Stimulated activated CD4-positive, alpha-beta T cell treated with anti-CD3 and anti-CD28 coated beads, TNF-alpha, amount 100 ng/mL, for 24 hours (primary cell): ENCODE measurements around the gene TBC1D16.

Experiments
- DNase-seq, 3 experiments: peaks; one replicate each; pipeline ENCODE4 v3.0.0-alpha.2; 2020; ENCODE audit warnings: low read depth in 3 of 3

Gene TBC1D16

GRCh38 chr17:79940459-79941087, 95.1 kb downstream of the TBC1D16 start:
- no peak for DNase-seq

- no peak for DNase-seq
These were observed 95.8 kb downstream of the TBC1D16 start for GRCh38 chr17:79939755-79940458.

- DNase-seq = no peak
These were observed 96.6 kb downstream of the TBC1D16 start for GRCh38 chr17:79939094-79939435.

GRCh38 chr17:79938336-79939093, 97.2 kb downstream of the TBC1D16 start:
- no peak for DNase-seq

- no peak for DNase-seq
These were observed 98.0 kb downstream of the TBC1D16 start for GRCh38 chr17:79937391-79938335.

- DNase-seq = no peak
These were observed 98.9 kb downstream of the TBC1D16 start for GRCh38 chr17:79936641-79937381.

GRCh38 chr17:79936050-79936449, 99.6 kb downstream of the TBC1D16 start:
- no peak for DNase-seq

GRCh38 chr17:79935197-79935885, 100.3 kb downstream of the TBC1D16 start:
- DNase-seq = no peak

- no peak for DNase-seq
These were observed 101.1 kb downstream of the TBC1D16 start for GRCh38 chr17:79934653-79934970.

- DNase-seq = peak in 1 of 3 experiments; percentile 7
These were observed 101.6 kb downstream of the TBC1D16 start for GRCh38 chr17:79933863-79934652.

- DNase-seq = no peak
These were observed 103.0 kb downstream of the TBC1D16 start for GRCh38 chr17:79932451-79933306.

- DNase-seq = no peak
These were observed 103.8 kb downstream of the TBC1D16 start for GRCh38 chr17:79931817-79932309.

- no peak for DNase-seq
These were observed 104.5 kb downstream of the TBC1D16 start for GRCh38 chr17:79930877-79931816.

GRCh38 chr17:79930062-79930876, 105.4 kb downstream of the TBC1D16 start:
- no peak for DNase-seq

GRCh38 chr17:79929257-79930061, 106.2 kb downstream of the TBC1D16 start:
- DNase-seq = no peak
